ENCODE measurements around the gene FGFBP3.

- TF ChIP-seq, protein P1, sequence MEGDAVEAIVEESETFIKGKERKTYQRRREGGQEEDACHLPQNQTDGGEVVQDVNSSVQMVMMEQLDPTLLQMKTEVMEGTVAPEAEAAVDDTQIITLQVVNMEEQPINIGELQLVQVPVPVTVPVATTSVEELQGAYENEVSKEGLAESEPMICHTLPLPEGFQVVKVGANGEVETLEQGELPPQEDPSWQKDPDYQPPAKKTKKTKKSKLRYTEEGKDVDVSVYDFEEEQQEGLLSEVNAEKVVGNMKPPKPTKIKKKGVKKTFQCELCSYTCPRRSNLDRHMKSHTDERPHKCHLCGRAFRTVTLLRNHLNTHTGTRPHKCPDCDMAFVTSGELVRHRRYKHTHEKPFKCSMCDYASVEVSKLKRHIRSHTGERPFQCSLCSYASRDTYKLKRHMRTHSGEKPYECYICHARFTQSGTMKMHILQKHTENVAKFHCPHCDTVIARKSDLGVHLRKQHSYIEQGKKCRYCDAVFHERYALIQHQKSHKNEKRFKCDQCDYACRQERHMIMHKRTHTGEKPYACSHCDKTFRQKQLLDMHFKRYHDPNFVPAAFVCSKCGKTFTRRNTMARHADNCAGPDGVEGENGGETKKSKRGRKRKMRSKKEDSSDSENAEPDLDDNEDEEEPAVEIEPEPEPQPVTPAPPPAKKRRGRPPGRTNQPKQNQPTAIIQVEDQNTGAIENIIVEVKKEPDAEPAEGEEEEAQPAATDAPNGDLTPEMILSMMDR (IDR thresholded peaks at IDR 0.05) = no peak
- no peak for TF ChIP-seq EZH2 (IDR thresholded peaks at IDR 0.05; ENCODE audit: borderline replicate concordance, insufficient read depth, low read depth, low read length, poor library complexity, severe bottlenecking)
Observed at GRCh38 chr10:91932737-91933136, 23.5 kb upstream of the FGFBP3 start.
